ENCODE measurements around the gene PM20D2. TPM values are rescaled to one million over a fixed set of nuclear protein-coding genes. Genes with fewer than 3 reads are reported as not detected.

PM20D2 gene
- total and polyA plus RNA-seq, 12 donors = 3.2 to 14.3 (median 7.7) TPM

DNA sequence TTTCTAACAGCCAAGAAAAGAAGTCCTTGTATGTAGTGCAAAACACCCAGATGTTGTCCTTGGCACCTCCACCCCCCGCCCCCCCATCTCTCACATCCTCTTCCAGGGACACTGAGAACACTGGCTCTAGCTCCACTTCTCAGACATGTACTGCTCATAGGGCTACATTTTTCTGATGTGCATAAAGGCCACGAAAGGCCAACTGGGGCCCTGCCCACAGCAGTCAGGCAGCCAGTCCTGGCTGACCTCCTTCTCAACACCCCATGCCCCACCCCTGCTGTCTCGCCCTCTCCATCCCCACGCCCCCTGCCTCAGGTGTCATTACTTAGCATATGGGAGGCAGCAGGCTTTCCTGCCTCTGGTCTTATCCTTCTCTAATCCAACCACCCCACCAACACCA, 60.0 kb downstream of the PM20D2 start:
- no peaks in the 10 kb centered on the region for H3K36me3 ChIP-seq
- no peak overlapping the region for H3K4me3 ChIP-seq
- no peaks in the 10 kb centered on the region for H3K4me1 ChIP-seq
- intact Hi-C loops (cut with DNase I) = no loop called here
- 73% methylated on average over 4 of the region's 4 CpGs for WGBS, 2 donors
- TF ChIP-seq, protein P1, sequence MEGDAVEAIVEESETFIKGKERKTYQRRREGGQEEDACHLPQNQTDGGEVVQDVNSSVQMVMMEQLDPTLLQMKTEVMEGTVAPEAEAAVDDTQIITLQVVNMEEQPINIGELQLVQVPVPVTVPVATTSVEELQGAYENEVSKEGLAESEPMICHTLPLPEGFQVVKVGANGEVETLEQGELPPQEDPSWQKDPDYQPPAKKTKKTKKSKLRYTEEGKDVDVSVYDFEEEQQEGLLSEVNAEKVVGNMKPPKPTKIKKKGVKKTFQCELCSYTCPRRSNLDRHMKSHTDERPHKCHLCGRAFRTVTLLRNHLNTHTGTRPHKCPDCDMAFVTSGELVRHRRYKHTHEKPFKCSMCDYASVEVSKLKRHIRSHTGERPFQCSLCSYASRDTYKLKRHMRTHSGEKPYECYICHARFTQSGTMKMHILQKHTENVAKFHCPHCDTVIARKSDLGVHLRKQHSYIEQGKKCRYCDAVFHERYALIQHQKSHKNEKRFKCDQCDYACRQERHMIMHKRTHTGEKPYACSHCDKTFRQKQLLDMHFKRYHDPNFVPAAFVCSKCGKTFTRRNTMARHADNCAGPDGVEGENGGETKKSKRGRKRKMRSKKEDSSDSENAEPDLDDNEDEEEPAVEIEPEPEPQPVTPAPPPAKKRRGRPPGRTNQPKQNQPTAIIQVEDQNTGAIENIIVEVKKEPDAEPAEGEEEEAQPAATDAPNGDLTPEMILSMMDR (IDR thresholded peaks at IDR 0.05) = no peak
- no peak overlapping the region for H3K27ac ChIP-seq
- DNase-seq (no peak), ATAC-seq (no peak)
- H3K9me3 ChIP-seq = no peaks in the 10 kb centered on the region
- H3K27me3 ChIP-seq = no peaks in the 10 kb centered on the region

DNA sequence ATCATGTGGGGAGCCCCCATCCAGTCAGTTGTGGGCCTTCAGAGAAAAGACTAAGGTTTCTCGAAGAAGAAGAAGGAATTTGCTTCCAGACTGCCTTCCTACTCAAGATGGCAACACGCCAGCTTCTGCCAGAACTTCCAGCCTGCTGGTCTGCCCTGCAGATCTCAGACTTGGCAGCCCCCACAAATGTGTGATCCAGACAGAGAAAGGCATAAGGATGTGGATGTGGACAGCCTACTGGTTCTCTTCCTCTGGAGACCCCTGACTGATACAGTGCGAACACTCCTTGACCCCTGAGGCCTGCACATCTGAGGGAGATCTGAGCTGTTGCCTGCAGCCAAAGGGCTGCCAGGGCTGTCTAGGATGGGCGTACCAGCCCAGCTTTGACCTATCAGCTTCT, 62.7 kb downstream of the PM20D2 start:
- Histone ChIP-seq H3K4me1 (no peaks in the 10 kb centered on the region), H3K4me3 (no peak overlapping the region), H3K27me3 (no peaks in the 10 kb centered on the region), H3K36me3 (no peaks in the 10 kb centered on the region), H3K9me3 (no peaks in the 10 kb centered on the region), H3K27ac (no peak overlapping the region)
- DNase-seq (peak in 1 of 2 donors; percentile 10), ATAC-seq (no peak)
- intact Hi-C loops (cut with DNase I) = no loop called here
- 70 to 72% methylated on average over 4 of the region's 4 CpGs for WGBS, 2 donors
- TF ChIP-seq, protein P1 (IDR thresholded peaks at IDR 0.05) = no peak

DNA sequence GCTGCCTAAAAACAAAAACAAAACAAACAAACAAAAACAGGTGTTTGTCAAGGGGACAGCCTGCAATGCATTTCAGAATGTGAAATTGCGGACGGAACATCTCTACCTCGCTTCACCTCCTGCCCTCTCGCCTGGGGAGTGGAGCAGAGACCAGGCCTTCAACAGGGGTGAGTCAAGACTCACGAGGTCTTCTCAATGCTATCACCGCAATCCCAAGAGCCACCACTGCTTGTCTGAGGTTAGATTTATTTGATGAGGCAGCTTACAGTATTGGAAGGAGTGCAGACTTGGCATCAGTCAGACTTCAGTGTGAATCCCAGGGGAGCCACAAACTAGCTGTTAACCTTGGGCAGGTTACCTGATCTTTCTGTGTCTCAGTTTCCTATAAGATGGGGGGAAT, 63.6 kb downstream of the PM20D2 start:
- DNase-seq (no peak), ATAC-seq (no peak)
- H3K27me3 ChIP-seq = no peaks in the 10 kb centered on the region
- intact Hi-C loops (cut with DNase I) = no loop called here
- no peaks in the 10 kb centered on the region for H3K9me3 ChIP-seq
- WGBS, 2 donors = 90 to 93% methylated on average over 6 of the region's 6 CpGs
- H3K27ac ChIP-seq = no peak overlapping the region
- H3K4me3 ChIP-seq = no peak overlapping the region
- H3K36me3 ChIP-seq = no peaks in the 10 kb centered on the region
- TF ChIP-seq, protein P1 (IDR thresholded peaks at IDR 0.05) = no peak
- no peaks in the 10 kb centered on the region for H3K4me1 ChIP-seq

DNA sequence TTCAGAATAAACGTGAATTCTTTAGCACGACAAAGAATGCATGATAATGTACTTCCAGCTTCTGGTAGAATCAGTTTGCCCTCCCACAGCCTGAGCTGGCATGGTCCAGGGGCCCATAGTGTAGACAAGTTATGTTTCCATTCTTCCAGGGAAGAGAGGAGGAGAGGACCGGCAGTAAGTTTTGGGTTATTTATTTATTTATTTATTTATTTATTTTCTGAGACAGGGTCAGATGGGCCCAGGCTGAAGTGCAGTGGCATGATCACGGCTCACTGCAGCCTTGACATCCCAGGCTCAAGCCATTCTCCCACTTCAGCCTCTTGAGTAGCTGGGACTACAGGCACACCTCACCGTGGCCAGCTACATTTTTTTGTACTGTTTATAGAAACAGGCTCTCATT, 66.6 kb downstream of the PM20D2 start:
- Histone ChIP-seq H3K27me3 (peaks cover 0 to 5% (median 0%) of the 10 kb centered on the region in 7 donors), H3K4me1 (peaks cover 0 to 7% (median 2%) of the 10 kb centered on the region in 9 donors), H3K9me3 (no peaks in the 10 kb centered on the region), H3K4me3 (no peak overlapping the region), H3K27ac (no peak overlapping the region), H3K36me3 (no peaks in the 10 kb centered on the region)
- WGBS, 2 donors = 58 to 61% methylated on average over 5 of the region's 5 CpGs
- intact Hi-C loops (cut with DNase I) = no loop called here
- TF ChIP-seq, protein P1 (IDR thresholded peaks at IDR 0.05) = no peak
- no peak for ATAC-seq
- DNase-seq = no peak
